ENCODE data around the gene HIC2. TPM values are rescaled to one million over a fixed set of nuclear protein-coding genes. Genes with fewer than 3 reads are reported as not detected.
A peak's percentile ranks its signal among the peaks of the same experiment; 100 is the strongest.
"Not testable (repeated sequence)": the region's sequence is repeated elsewhere in the genome, so short reads cannot be mapped to it uniquely, and the experiment has no call there.

HIC2 gene
- 10 to 100 TPM; 11.5 to 11.9 TPM for total RNA-seq
- 19.8 to 24.3 reads per million in 2 donors for total RNA-seq

GRCh38 chr22:21417227-21417746 is at the start of gene HIC2:
Gene HIC2, plus strand, starts transcription at chr22:21417371. Its CDS starts 25,461 bp downstream, at chr22:21442832.
- not testable (repeated sequence) for H3K9me3 ChIP-seq (ENCODE audit: control insufficient read depth, low read length, poor library complexity, severe bottlenecking); H3K4me1 Mint-ChIP-seq; H3K27ac Mint-ChIP-seq; H3K4me3 Mint-ChIP-seq; H3K36me3 Mint-ChIP-seq (ENCODE audit: low read depth); H3K27me3 Mint-ChIP-seq
- DNase-seq (peak in 2 of 3 donors; percentile 12 to 13), ATAC-seq (peak; percentile 84)

- H3K36me3 Mint-ChIP-seq (ENCODE audit: low read depth); H3K27ac Mint-ChIP-seq: not testable (repeated sequence)
These were observed 48.4 kb upstream of the HIC2 start for GRCh38 chr22:21368603-21369310.

GRCh38 chr22:21375880-21376279 is 41.3 kb upstream of the HIC2 start:
- not testable (repeated sequence) for H3K4me3 Mint-ChIP-seq; H3K36me3 Mint-ChIP-seq (ENCODE audit: low read depth); ATAC-seq; H3K27ac Mint-ChIP-seq; H3K27me3 Mint-ChIP-seq; H3K4me1 Mint-ChIP-seq; DNase-seq; H3K9me3 ChIP-seq (ENCODE audit: control insufficient read depth, low read length, poor library complexity, severe bottlenecking)

More at GRCh38 chr22:21368603-21369310, 48.4 kb upstream of the HIC2 start:
- H3K4me3 Mint-ChIP-seq; H3K9me3 ChIP-seq (ENCODE audit: control insufficient read depth, low read length, poor library complexity, severe bottlenecking); ATAC-seq; DNase-seq; H3K4me1 Mint-ChIP-seq; H3K27me3 Mint-ChIP-seq: not testable (repeated sequence)

GRCh38 chr22:21383701-21384467 is 33.3 kb upstream of the HIC2 start, which contains the start of gene RIMBP3B:
Gene RIMBP3B, plus strand, starts transcription at chr22:21383751. Its CDS starts 108 bp downstream, at chr22:21383859.
- H3K27ac Mint-ChIP-seq = not testable (repeated sequence)

GRCh38 chr22:21384468-21385357 is 32.5 kb upstream of the HIC2 start:
- H3K27ac Mint-ChIP-seq; H3K27me3 Mint-ChIP-seq; H3K4me3 Mint-ChIP-seq; H3K36me3 Mint-ChIP-seq (ENCODE audit: low read depth); DNase-seq; H3K9me3 ChIP-seq (ENCODE audit: control insufficient read depth, low read length, poor library complexity, severe bottlenecking); H3K4me1 Mint-ChIP-seq: not testable (repeated sequence)
- ATAC-seq = peak; percentile 74

More at GRCh38 chr22:21383701-21384467, 33.3 kb upstream of the HIC2 start, which contains the start of gene RIMBP3B:
- H3K4me1 Mint-ChIP-seq; H3K36me3 Mint-ChIP-seq (ENCODE audit: low read depth); H3K4me3 Mint-ChIP-seq; DNase-seq; H3K27me3 Mint-ChIP-seq; H3K9me3 ChIP-seq (ENCODE audit: control insufficient read depth, low read length, poor library complexity, severe bottlenecking): not testable (repeated sequence)
- ATAC-seq = peak; percentile 80

GRCh38 chr22:21389480-21389879 is 27.7 kb upstream of the HIC2 start:
- not testable (repeated sequence) for H3K36me3 Mint-ChIP-seq (ENCODE audit: low read depth); ATAC-seq; H3K27me3 Mint-ChIP-seq

GRCh38 chr22:21390013-21390412 is 27.2 kb upstream of the HIC2 start:
- not testable (repeated sequence) for DNase-seq; H3K9me3 ChIP-seq (ENCODE audit: control insufficient read depth, low read length, poor library complexity, severe bottlenecking); H3K4me1 Mint-ChIP-seq; H3K27me3 Mint-ChIP-seq; H3K27ac Mint-ChIP-seq; H3K36me3 Mint-ChIP-seq (ENCODE audit: low read depth); ATAC-seq; H3K4me3 Mint-ChIP-seq

More at GRCh38 chr22:21389480-21389879, 27.7 kb upstream of the HIC2 start:
- not testable (repeated sequence) for H3K9me3 ChIP-seq (ENCODE audit: control insufficient read depth, low read length, poor library complexity, severe bottlenecking); H3K4me1 Mint-ChIP-seq; H3K4me3 Mint-ChIP-seq; DNase-seq; H3K27ac Mint-ChIP-seq

GRCh38 chr22:21394613-21395012 is 22.6 kb upstream of the HIC2 start:
- not testable (repeated sequence) for H3K9me3 ChIP-seq (ENCODE audit: control insufficient read depth, low read length, poor library complexity, severe bottlenecking); H3K4me1 Mint-ChIP-seq; H3K27me3 Mint-ChIP-seq; H3K36me3 Mint-ChIP-seq (ENCODE audit: low read depth); ATAC-seq; DNase-seq; H3K27ac Mint-ChIP-seq; H3K4me3 Mint-ChIP-seq

- not testable (repeated sequence) for H3K36me3 Mint-ChIP-seq (ENCODE audit: low read depth); H3K9me3 ChIP-seq (ENCODE audit: control insufficient read depth, low read length, poor library complexity, severe bottlenecking); DNase-seq; H3K4me1 Mint-ChIP-seq; H3K4me3 Mint-ChIP-seq; H3K27ac Mint-ChIP-seq; ATAC-seq; H3K27me3 Mint-ChIP-seq
These were observed 15.8 kb upstream of the HIC2 start for GRCh38 chr22:21401197-21401969.

- H3K4me1 Mint-ChIP-seq; DNase-seq; ATAC-seq; H3K9me3 ChIP-seq (ENCODE audit: control insufficient read depth, low read length, poor library complexity, severe bottlenecking); H3K27ac Mint-ChIP-seq; H3K27me3 Mint-ChIP-seq; H3K4me3 Mint-ChIP-seq; H3K36me3 Mint-ChIP-seq (ENCODE audit: low read depth): not testable (repeated sequence)
These were observed 14.3 kb upstream of the HIC2 start for GRCh38 chr22:21402763-21403314.

- not testable (repeated sequence) for H3K27me3 Mint-ChIP-seq; H3K9me3 ChIP-seq (ENCODE audit: control insufficient read depth, low read length, poor library complexity, severe bottlenecking); H3K4me3 Mint-ChIP-seq; H3K27ac Mint-ChIP-seq; ATAC-seq; DNase-seq; H3K36me3 Mint-ChIP-seq (ENCODE audit: low read depth); H3K4me1 Mint-ChIP-seq
These were observed 10.0 kb upstream of the HIC2 start for GRCh38 chr22:21407139-21407538.

- not testable (repeated sequence) for ATAC-seq; H3K36me3 Mint-ChIP-seq (ENCODE audit: low read depth); H3K4me1 Mint-ChIP-seq; H3K9me3 ChIP-seq (ENCODE audit: control insufficient read depth, low read length, poor library complexity, severe bottlenecking); DNase-seq; H3K4me3 Mint-ChIP-seq; H3K27ac Mint-ChIP-seq; H3K27me3 Mint-ChIP-seq
These were observed 9.4 kb upstream of the HIC2 start for GRCh38 chr22:21407792-21408191.

Measured in T-helper 17 cell (primary cell).